Stimulated activated CD4-positive, alpha-beta T cell treated with anti-CD3 and anti-CD28 coated beads, Interleukin-15, amount 100 ng/mL, for 24 hours (primary cell): ENCODE data around the gene ADAMTS2.

ENCODE experiments used
- DNase-seq: peaks from one replicate; pipeline ENCODE4 v3.0.0-alpha.2; 2020

Gene ADAMTS2

DNA sequence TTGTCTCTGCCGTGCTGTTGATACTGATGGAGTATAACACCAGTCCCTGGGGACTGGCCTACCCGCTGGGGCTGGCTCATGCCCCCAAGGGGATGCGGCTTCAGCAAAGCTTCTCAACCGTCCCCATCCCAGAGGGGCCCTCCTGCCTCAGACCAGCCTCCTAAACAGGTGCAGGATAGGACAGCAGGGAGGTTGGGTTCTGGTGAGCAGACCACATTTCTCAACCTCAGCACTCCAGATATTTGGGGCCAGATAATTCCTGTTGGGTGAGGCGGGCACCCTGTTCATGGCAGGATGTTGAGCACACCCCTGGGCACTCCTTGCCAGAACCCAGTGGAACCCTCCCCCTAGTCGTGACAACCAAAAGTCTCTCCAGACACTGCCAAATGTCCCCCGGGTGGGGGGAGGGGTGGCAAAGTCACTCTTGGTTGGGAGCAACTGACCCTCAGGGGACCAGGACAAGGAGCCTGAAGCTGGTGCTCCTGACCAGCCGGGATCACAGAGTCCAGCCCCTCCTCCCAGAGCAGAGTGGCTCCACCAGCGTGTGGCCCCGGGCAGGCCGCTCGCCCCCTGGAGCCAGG is 177.3 kb downstream of the ADAMTS2 start:
- DNase-seq, result no peak

DNA sequence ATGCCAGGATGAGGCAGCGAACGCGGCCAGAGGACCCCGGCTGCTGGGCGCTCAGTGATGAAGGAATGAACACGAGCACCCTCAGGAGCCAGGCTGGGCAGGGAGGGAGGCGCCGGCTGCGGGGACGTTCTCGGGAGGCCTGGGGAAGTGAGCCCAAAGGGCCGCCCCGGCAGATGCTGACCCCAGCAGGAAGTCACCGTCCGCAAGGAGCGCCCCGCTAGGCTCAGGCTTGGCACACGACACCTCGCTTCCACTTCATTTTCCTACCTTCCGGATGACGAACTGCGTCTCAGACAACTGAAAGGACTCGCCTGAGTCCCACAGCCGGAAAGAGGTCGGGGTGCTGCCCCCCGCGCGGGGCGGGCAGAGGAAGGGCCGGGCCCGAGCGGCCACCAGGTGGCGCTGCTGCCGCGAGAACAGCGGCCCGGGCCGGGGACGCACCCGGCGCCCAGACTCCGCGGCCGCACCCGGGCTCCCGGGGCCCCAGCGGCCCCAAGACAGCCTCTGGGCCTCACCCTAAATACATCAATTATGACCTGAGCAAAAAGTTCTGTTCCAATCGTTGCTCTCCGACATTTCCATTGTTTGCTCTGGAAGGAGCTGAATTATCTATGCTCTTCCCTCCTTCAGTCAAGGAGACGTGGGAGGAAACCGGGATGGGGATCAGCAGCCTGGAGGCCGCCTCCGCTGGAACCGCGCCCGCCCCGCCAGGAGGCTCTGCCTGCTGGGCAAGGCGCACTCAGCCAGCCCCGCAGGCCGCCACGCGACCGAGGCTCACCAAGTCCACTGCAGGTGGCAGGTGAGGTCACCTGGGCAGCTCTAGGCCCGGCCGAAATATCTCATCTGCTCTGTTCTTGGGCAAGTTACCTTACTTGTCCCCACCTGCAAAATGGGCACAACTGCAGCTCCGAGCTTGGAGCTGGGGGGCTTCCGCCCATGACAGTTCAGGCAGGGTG is 178.1 kb downstream of the ADAMTS2 start:
- DNase-seq, result peak; percentile 75

DNA sequence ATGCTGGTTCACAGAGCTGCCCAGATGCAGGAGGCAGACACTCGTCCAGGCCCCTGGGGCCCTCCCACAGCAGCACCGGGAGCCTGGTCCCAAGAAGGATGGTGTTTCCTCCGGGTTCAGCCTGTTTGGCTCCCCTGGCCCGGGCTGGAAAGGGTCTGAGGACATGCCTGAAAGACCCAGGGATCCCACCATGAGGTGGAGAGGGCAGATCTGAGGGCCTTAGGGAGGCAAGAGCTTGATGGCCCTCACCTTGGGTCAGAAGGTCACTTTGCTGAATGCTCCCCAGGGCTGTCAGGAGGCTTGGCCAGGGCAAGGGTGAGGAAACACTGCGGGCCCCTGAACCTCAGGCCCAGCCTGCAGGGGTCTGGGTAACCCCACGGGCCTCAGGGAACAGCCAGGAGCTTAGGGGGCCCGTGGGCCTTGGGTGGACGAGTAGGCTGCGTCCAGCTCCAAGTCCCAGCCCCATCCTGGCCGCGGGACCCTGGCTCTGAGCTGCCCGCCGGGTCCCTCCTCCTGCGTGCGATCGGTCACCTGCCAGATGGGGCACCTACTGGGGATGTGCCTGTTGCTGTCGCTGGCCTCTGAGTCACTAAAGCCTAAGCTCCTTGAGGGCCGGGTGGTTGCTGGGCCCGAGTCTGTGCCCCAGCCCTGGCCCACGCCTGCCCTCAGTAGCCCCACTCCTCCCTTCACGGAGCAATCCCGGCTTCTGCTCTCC is 178.9 kb downstream of the ADAMTS2 start:
- DNase-seq, result no peak

DNA sequence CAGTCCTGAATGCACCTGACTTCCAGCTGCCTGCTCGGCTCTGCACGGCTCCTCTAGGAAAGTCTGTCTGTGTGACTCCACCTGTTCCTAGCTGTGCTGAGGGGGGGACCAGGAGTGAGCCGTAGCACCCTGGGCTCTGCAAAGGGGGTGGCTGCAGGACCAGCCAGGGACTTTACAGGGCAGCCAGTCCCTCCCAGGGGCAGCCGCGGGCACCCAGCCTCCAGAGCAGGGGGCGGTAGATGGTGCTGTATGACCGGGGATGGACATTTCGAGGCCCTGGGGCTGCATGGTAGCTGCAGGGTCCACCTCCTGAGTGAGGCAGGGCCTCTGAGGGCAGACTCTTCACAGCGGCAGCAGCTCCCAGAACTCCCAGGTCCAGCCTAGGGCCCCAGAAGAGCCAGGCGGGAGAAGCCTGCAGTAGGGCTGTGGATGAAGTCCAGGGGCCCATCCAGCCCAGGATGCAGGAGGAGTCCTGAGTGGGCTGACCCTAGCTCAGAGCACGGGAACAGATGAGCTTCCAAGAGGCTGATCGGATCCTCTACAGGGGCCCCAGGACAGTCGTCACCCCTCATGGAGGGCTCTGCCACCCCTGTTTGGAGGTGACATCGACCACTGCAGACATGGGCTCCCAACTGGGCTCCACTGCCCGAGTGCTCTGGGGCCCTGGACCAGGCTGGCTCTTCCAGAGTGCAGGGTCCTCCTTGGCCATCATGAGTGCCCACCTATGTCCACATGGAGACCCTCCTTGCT is 179.7 kb downstream of the ADAMTS2 start:
- DNase-seq, result no peak

DNA sequence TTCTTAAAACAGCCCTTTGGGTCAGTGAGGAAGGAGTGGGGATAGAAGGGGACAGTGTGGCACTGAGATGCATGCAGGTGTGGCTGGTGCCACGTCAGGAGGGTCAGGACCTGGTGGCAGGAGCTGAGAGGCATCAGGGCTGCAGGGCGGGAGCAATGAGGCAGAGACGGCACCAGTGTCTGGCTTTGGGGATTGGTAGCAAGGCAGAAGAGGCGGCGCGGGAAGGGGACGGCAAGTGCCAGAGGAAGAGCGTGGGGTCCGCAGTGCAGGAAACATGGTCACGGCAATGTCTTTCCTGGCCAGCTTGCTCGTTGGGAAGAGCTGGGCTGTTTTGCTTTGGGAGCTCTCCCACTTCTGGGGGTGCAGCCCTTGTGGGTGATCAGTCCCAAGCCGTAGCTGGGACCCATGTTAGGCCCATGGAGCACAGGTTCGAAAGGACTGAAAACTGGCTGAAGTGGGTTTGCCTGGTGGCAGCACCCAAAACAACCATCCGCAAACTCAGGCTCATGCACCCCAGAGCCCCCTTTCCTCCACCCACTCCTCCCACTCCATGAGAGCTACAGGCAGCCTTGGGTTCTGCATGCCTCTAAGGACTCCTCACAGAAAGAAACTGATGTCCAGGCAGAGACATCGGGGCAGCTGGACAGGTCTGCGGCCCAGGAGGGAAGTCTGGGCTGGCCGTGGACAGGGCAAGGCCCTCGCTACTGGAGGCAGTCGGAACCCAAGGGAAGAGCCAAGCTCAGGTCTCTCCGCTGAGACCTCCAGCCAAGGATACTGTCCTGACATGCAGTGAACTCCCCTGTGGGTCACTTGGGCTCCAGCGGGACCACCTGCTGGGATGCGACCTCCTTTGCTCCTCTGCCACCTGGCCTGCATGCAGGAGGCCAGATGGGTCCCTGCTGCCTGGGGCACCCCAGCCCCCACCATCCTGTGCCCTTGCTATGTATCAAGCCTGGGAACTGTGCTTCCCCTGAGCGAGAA is 180.6 kb downstream of the ADAMTS2 start:
- DNase-seq, result no peak

DNA sequence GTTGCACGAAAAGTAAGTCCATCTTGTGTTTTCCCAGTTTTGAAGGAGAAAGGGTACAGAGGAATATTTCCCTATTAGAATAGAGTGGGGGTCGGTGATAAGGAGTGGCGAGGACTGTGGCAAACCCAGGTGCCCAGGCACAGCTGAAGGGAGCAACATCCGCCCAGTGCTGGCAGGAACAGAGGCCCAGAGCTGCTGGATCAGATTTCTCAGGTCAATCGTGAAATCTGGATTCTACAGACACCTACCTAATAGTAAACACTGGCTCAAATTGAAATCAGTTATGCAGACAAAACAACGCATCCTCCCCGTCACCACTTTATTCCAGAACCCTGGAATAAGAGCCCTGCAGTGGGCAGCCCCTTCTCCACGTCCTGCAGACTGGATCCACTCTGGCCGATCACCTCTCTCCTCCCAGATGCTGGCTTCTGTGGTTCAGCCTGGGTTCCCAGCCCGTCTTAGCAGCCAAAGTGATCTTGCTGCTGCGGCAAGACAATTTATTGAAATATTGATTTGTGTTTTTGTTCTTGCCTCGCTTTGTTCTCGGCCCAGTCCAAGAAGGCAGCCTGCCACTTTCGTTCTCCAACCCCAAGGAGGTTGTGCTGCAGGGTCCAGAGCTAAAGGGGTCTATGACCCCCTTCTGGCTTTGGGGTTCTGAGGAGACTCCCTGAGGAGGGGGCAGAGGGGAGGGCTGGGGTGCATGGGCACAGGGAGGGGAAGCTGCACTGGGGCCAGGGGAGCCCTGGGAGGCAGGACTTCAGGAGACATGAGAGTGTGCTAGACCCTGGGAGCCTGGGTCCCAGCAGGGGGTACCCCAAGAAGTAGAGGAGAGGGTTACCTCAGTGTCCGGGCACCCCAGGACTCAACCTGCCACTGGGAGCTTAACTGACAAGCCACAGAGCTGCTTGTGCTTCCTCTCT is 181.8 kb downstream of the ADAMTS2 start:
- DNase-seq, result no peak

DNA sequence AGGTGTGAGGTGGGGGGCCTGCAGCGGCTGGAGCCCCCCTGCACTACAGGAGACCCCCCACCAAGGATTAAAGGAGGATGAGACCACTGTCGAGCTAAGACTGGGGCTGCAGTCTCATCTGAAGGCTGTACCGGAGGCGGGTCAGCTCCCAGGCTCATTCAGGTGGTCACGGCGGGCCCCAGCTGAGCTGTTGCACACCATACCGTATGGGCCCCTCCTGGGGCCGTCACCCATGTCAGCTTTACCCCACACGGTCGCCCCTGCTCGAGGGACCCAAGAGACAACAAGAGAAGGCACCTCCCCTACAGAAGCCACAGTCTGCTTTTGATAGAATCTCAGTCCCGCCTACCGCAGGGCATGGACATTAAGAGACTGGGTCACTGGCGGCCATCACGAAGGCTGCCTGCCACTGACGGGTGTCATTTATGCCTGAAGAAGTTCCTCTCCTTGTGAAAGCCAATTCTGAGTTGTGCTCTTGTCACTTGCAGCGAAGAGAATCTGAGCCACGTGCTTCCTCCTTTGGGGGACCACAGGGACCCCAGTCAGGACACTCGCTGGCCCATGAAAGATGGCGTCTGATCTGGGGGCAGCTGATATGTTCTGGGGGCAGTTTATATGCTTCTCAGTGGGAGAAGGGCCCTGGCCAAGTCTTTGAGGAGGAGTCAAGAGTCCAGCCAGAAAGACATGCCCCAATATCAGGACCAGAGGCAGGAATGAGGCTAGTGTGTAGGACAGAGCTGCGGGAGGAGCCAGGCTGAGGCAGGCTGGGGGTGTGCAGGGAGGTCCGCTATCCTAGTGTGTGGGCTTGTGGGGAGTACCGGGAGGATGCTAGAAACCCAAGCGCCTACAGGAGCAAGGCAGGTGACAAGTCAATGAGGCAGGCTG is 182.7 kb downstream of the ADAMTS2 start:
- no peak for DNase-seq

DNA sequence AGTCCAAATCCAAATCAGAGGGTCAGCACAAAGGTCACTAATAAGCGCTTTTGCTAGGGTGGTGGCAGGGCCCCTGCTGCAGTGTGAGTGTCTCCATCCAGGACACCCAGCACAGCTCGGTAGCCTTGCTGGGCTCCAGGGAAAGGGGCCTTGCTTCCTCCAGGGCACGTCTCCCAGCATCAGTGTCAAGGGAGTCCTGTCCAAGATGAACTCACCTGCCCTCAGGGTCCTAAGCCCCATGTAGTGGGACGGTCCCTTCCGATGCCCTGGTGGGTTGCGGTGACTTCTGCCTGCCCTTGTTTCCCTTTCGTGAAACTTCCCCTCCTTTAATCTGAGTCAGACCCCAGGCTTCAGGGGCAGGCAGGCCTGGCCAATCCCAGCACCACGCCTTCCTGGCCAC is 183.4 kb downstream of the ADAMTS2 start:
- DNase-seq, result no peak

DNA sequence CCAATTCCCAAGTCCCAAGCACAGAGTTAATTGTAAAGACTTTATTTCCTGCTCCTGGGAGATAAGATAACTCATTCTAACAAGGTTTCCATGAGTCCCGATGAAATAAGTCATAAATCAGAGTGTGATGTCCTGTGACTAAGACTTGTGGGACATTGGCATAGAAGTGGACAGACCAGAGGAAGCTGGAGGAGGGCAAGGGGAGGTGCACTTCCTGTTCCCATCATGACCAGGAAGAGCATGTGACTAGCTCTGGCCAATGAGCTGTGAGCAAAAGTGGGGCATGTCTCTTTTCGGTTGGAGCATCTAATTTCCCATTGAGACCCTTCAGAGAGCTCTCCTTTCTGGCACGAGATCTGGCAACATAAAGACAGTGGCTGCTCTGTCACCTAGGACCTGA is 184.7 kb downstream of the ADAMTS2 start:
- DNase-seq, result no peak

DNA sequence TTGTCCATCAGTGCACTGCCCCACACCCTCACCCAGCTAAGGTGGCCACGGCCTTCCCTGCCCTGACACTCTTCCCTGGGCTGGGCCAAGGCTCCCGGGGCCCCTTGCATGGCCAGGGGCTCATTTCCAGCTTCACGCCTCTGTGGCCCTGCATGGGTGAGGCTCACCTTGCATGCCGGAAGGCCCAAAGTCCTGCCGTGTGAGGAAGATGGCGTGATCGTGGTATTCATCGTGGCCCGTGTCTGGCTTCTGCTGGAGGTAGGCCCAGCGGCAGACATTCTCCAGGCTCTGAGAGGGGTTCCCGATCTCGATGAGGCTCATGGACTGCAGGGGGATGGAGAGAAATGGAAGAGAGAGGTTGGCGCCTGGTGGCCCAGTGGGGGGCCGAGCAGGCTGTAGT is 186.7 kb downstream of the ADAMTS2 start:
- no peak for DNase-seq

DNA sequence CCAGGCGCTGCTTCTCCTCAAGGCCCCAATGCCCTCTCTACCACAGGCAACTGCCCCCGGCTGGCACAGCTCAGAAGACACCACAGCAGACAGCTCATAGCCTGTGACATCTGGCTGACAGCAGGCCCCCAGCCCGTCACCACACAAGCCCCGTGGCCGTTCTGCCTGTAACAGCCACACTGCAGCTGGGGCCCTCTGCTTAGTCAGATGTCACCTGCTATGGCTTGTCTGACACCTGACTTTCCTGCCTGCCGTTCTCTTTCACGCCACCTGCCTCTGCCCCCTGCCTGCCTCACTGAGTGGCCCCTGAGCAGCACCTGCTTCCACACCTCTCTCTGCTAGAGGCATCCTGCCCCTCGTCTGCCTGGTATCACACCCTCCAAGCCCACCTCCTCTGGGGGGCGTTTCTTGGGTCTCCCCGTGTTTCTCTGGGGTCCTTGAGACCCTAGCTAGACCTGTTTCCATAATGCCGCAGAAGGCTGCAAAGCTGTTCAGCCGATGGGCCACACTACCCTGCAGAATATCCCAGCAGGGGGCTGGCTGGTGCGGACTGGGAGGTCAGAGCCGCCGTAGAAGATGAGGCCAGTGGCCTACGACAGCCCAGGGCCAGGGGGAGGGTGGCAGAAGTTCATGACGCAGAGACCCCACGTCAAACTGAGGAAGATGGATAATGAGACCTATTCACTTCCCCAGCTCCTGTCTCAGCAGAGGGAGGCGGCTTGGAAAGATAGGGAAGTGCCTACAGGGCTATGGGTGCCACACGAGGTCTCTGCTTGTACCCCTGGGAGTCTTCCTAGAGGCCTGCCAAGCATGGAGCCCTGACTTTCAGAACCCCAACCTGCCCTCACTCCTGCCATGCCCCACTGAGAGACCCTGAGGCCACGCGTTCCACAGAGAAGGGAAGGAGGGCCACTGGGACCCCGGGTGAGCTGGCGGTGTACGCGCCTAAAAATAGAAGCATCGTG is 190.0 kb downstream of the ADAMTS2 start:
- DNase-seq, result no peak

DNA sequence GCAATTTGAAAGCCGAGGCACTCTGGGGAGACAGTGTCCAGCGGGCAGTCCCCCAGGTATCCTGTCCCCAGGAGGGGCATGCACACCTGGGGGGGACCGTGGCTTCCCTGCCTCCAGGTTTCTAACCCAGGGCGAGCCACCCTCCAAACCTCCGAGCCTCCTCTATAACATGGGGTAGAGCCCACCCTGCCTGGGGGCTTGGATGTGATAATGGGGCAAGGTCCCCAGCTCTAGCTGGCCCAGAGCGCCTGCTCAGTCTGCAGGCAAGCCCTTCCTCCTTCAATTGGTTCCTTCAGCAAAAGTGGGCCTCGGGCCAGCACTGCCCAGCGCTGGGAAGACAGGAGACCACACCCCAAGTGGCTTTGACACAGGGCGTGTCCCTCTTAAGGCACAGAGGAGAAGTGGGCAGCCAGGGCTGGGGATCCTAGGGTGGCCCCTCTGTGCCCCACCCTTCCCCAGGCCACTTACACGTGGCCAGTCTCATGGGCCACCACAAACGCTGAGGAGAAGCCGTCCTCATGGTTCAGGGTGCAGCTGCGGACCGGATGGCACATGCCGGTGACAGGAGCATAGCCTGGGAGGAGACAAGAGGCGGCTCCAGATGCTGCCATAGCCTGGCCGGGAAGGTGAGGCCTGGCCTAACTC is 190.8 kb downstream of the ADAMTS2 start:
- DNase-seq, result no peak

DNA sequence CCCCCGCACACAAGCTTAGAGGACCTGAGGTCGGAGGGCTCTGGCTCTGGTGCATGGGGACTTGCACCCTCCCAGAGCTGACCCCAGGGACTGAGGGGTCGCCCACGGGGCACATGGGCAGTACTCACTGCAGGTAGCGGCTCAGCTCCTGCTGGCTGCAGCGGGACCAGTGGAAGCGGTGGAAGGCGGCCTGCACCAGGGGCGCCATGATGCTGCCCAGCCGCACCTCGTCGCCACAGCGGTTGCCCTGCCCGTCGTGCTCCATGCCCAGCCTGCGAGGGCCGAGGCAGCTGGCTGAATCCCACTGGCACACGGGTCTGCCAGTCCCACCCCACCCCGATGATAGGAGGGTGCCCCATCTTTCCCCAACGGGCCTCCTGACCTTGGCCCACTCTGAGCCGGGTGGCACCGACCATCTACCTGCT is 191.3 kb downstream of the ADAMTS2 start:
- DNase-seq, result no peak

DNA sequence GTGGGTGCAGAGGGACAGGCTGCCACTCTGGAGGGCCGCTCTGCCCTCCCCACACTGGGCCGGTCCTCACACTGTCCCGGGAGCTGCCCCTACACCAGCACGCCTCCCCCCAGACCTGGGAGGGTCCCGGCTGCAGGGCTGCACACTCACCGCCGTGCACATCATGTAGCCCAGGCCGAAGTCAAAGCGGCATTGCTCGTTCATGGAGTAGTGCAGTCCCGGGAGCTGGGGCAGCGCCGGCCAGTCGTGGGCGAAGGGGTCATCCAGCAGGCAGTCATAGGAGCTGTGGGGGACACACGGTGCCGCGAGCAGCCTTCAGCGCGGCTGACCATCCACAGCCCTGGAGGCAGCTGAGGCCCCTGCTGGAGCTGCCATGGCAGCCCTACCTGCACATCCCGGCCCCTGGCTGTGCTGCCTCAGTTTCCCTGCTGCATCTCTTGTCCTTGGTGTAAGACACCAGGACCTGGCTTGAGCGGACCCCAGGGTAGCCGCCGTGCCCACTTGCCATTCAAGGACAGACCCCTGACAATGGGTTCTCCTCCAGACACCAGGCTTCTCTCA is 191.8 kb downstream of the ADAMTS2 start:
- DNase-seq, result no peak

DNA sequence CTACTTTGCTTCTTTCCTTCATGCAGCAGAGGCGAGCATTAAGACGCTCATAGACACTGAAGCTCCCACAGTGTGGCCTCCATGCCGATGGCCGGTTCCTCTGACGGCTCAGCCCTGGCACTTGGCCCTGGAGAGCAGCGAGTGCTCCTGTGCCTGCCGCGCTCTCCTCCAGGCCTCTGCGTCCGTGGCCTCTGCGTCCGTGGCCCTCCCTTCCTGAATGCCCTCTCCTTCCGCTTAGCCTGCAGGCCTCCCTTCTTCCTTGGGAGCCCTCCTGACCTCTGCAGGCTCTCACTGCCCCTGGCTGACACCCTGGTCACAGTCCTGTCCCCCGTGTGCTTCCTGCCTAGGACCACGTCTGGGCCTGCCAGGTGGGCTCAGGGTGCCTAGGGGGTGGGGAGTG is 192.3 kb downstream of the ADAMTS2 start:
- no peak for DNase-seq

DNA sequence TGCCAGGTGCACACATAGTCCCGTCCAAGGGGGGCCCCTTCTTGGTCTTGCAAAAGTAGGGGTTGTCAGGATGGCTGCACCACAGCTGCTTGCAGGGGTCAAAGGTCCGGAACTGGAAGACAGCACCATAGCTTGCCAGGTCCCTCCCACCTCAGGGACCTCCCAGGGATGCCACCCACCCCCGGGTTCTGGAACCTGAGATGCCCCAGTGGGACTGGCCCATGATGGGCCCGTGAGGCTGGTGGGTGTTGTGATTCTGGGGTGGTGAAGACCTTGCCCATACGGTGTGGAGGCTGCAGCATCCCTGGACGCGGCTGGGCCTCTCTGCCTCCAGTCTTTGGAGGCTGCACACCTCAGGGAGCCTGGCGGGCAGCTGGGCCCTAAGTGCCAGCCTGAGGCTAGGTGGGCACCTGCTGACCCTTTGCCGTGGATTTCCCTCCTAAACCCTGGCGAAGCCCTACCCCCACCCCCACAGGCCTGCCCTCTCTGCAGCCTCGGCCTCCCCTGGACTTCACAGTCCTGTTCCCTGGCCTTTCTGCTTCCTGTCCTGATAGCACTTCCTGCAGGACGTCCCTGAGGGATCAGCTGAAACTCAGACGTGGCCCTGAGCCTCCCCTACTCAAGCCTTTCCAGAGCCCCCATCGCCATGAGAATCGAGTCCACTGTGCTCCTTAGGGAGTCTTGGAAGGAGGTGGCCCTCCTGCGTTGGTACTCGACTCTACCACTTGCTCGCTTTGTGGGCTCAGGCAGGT is 192.9 kb downstream of the ADAMTS2 start:
- no peak for DNase-seq
